ENCODE results near the gene SLC6A6.
A peak's percentile ranks its signal among the peaks of the same experiment; 100 is the strongest.

Gene SLC6A6

GRCh38 chr3:14372587-14372986 is 29.8 kb upstream of the SLC6A6 start:
- DNase-seq: no peak

DNA sequence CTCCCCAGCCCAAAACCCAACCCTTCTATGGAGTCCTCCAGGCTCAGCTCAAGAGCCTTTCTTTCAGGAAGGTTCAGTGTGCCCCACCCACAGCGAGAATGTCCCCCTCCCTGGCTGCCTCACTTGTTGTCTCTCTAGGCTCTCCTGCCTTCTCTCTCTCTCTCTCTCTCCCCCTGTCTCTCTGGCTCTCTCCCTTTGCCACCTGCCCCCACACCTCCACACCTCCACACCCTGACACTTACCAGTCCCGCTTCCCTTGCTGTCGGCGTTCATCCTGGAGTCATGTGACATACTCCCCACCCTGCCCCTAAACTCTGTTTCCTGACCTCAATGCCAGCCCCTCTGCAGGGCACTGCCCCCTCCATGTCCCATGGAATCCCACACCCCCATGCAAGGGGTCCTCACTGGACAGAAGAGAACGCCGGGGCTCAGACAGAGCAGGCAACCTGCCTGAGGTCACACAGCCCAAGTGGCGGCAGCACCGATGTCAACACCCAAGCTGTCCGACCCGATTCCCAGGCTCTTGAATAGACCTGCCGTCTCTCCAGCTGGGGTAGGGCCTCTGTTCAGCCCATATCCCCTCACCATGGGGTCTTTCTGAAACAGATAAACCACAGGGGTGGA is 28.5 kb upstream of the SLC6A6 start:
- DNase-seq: no peak

DNA sequence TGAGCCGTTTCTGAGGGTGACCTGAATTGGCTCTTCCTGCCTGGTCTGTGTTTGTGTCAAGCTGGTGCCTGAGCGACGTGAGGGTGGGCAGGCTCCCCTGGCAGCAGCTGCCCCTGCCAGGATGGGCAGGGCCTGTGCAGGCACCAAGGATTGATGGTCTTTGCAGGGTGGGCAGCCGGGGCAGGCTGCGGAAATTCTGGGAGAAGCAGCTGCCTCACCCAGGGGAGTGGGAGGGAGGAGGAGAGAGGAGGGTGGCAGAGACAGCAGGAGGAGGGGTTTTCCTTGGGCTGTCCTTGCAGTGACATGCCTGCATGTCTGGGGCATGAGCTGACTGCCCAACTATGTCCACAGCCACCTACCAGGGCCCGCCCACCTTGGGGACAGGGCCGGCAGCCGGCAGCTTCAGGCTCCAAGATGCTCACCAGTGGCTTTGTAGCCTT is 27.9 kb upstream of the SLC6A6 start:
- DNase-seq: no peak

- DNase-seq: no peak
Measured at GRCh38 chr3:14375192-14375591, 27.2 kb upstream of the SLC6A6 start.

DNA sequence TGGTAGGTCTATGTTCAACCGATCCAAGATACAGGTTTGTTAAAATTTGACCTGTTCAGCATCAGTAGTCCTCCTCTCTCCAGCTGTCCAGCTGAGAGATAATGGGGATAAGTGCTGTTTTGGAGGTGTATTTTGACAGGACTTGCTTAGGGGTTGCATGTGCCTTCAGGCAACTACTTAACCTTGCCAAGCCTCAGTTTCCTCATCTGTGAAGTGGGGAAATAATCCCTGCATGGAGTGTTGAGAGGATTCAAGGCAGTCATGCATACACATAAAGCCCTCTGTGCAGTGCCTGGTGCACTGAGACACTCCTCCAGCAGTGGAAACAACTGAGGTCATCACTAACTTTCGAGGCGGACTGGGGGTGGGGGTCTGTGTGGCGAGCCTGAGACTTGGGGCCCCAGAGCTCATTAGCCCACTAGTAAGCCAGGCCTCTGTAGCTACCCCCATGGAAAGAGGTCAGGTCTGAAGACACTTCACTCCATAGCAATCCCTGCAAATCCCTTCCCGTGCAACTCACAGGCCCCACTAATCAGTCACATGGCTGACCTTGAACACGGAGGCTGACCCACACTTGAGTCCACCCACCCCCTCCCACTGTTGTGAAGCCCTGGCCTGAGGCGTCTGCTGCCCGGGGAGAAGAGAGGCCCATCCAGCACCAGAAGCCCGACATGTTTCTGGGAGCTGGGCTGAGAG is 25.9 kb upstream of the SLC6A6 start:
- DNase-seq: no peak

GRCh38 chr3:14377044-14377837 is 25.2 kb upstream of the SLC6A6 start:
- DNase-seq: no peak

GRCh38 chr3:14377838-14378169 is 24.6 kb upstream of the SLC6A6 start:
- DNase-seq: peak; percentile 98 to 99

- no peak for DNase-seq
Measured at GRCh38 chr3:14378415-14378814, 24.0 kb upstream of the SLC6A6 start.

GRCh38 chr3:14379843-14380242 is 22.6 kb upstream of the SLC6A6 start:
- no peak for DNase-seq

DNA sequence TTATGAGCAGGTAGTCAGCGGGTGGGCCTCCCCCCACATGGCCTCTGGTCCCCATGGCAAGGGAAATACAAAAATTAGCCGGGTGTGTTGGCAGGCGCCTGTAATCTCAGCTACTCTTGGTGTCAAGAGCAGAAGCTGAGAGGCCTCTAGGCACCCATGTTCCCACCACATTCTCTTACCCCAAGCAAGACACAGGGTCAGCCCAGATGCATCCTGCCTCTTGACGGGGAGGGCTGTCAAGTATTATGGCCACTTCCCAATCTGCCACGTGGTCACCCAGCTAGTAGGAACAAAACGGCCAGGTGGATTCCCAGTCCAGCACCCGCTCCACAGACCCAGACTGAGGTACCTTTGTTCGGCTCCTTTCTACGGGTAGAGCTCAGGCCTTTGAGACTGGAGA is 16.2 kb upstream of the SLC6A6 start:
- no peak for DNase-seq

DNA sequence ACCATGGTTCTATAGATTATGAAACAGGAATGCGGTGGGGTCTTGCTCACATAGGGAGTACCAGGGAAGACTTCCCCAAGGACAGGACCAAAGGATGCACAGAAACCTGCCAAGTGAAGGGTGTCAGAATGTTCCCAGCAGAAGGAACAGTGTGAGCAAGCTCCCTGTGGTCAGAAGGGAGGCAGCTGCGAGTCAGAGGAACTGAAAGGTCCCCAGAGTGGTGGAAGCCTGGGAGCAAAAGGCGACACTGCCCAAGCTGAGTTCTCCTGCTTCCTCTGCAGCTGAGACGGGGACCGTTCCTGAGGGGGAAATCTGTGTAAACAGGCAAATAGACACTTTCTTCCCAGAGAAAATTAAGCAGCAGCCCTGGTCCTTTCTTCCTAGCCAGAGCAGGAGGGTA is 14.2 kb upstream of the SLC6A6 start:
- no peak for DNase-seq

GRCh38 chr3:14389166-14389606 is 13.2 kb upstream of the SLC6A6 start:
- no peak for DNase-seq

- no peak for DNase-seq
Measured at GRCh38 chr3:14389716-14390115, 12.7 kb upstream of the SLC6A6 start.

DNA sequence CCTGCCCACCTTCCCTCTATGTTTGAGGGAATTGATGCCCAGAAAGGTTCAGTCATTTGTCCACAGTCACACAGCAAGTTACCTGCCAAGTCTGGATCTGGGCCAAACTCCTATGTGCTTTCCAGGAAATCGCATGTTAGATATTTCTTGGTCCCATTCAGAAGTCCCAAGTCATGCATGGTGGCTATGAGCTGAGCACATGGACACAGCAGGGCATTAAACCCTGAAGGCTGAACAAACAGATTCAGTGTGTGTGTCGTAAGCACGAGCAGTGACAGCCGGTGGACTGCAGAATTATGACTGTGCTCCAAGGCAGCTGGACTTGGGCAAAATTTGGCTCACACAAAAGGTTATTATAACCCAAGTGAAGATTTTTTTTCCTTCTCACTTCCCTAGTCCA is 11.4 kb upstream of the SLC6A6 start:
- peak; percentile 89 to 92 for DNase-seq

DNA sequence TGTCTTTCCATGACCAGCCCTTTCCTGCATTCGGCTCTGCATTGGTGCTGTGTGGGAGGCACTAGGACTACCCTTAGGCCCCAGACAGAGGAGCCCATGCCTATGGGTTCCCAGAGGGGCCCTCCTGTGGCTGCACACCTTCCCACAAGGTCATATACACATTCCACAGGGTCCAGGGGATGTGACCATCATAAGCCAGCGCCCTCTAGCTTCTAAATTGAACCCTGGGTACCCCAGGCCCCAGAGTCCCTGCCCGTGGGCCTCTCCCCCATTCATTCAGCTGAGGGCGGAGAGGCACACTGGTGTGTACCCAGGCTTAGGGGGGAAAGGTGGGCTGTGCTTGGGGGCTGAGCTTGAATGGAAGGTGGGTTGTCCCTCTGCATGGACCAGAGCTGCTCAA is 10.2 kb upstream of the SLC6A6 start:
- no peak for DNase-seq

DNA sequence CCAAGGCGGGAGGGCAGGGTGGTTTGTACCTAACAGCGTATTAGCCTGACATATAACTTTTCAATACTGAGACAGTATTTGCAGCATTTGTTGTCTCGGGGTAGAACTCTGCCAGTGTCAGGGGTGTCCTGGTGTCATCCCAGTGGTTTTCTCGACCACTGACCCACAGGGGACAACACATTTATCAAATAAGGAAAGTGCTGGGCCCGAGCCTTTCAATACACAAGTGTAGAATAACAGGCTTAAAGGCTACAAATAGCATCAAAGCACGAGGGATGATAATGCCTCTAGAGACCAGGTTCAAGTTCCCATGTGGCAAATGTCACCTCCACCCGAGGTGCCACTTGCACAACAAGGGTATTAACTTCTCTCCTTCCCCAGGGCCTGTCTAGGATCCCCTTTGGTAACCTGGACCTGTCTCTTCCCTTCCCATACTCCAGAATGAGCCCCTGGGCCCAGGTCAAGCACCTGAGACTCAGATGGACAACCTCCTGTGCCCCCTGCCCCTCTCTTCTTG is 9.5 kb upstream of the SLC6A6 start:
- DNase-seq: no peak

- no peak for DNase-seq
Measured at GRCh38 chr3:14393440-14394106, 8.8 kb upstream of the SLC6A6 start.

DNA sequence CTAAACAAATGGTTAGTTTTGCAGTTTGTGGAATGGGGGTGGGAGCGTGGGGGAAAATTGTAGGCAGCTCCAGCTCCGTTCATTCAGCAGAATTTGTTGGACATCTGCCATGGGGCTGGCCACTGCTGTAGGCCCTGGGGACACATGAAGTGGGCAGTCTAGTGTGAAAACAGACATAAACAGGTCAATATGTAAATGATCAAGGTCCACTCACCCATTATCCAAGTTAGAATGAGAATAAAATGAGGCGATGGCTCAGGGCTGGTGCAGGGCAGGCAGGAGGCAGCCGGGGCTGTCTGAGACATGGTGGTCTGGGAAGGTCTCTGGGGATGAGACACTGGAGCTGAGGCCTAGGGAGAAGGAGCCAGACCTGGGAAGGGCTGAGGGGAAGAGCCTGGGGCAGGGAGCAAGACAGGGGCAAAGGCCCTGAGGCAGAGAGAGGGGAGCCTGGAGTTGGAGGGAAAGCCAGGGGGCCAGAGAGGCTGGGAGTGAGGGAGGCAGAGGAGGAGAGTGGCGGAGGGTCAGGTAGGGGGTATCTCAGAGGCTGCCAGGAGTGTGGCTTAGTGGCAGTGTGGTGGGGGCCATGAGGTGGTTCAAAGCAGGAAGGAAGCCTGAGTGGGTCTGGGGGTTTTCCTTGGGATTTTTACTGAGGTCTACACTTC is 6.2 kb upstream of the SLC6A6 start:
- DNase-seq: no peak

GRCh38 chr3:14397046-14397445 is 5.4 kb upstream of the SLC6A6 start:
- no peak for DNase-seq

GRCh38 chr3:14397531-14397930 is 4.9 kb upstream of the SLC6A6 start:
- peak; percentile 91 to 92 for DNase-seq

- DNase-seq: no peak
Measured at GRCh38 chr3:14397940-14398796, 4.2 kb upstream of the SLC6A6 start.

- peak; percentile 36 to 50 for DNase-seq
Measured at GRCh38 chr3:14398797-14399106, 3.7 kb upstream of the SLC6A6 start.

Data from AML-193 (cell line).